Activated T-cell treated with anti-CD3 and anti-CD28 coated beads for 48 hours (primary cell): ENCODE results near the gene NAPB.

ENCODE experiments used
- DNase-seq: peaks from one replicate; pipeline ENCODE4 v3.0.0-alpha.2; 2020; ENCODE audit warnings: low read depth

The NAPB gene

GRCh38 chr20:23344336-23344735 is 77.0 kb downstream of the NAPB start:
- no peak for DNase-seq

GRCh38 chr20:23343590-23343989 is 77.7 kb downstream of the NAPB start:
- no peak for DNase-seq

GRCh38 chr20:23341073-23341472 is 80.2 kb downstream of the NAPB start:
- no peak for DNase-seq

- DNase-seq: no peak
Observed at GRCh38 chr20:23340524-23340923, 80.8 kb downstream of the NAPB start.

- DNase-seq: no peak
Observed at GRCh38 chr20:23339986-23340385, 81.3 kb downstream of the NAPB start.

- no peak for DNase-seq
Observed at GRCh38 chr20:23337312-23337711, 84.0 kb downstream of the NAPB start.

- DNase-seq: no peak
Observed at GRCh38 chr20:23336476-23336875, 84.8 kb downstream of the NAPB start.

- no peak for DNase-seq
Observed at GRCh38 chr20:23335521-23335920, 85.8 kb downstream of the NAPB start.

- DNase-seq: no peak
Observed at GRCh38 chr20:23334111-23334510, 87.2 kb downstream of the NAPB start.

- no peak for DNase-seq
Observed at GRCh38 chr20:23332467-23332866, 88.8 kb downstream of the NAPB start.

GRCh38 chr20:23331450-23332350 is 89.6 kb downstream of the NAPB start:
- no peak for DNase-seq

- DNase-seq: no peak
Observed at GRCh38 chr20:23327617-23328333, 93.5 kb downstream of the NAPB start.

- DNase-seq: no peak
Observed at GRCh38 chr20:23326774-23327173, 94.5 kb downstream of the NAPB start.

GRCh38 chr20:23325107-23325506 is 96.2 kb downstream of the NAPB start:
- no peak for DNase-seq
